Esophagus squamous epithelium (tissue), 4 donors: Measurements from ENCODE around the gene RALA.

ENCODE experiments used
- POLR2A ChIP-seq, 4 donors: fragments of 450-650 bp; IDR thresholded peaks; one replicate each; pipeline ENCODE4 v1.6.1; 2017; ENCODE audit warnings: antibody characterized with exemption in 4 of 4, mild to moderate bottlenecking in 4 of 4, moderate library complexity in 3 of 4
- TF ChIP-seq, protein P1 (sequence below), 6 experiments: fragments of 450-650 bp in 4 of 6; fragments of 200-600 bp in 2 of 6; sonication (generic) in 2 of 6; IDR thresholded peaks; one replicate each; pipeline ENCODE4 v1.5.1; 2016 to 2019; ENCODE audit warnings: antibody characterized with exemption in 6 of 6, mild to moderate bottlenecking in 4 of 6, moderate library complexity in 4 of 6

DNA sequence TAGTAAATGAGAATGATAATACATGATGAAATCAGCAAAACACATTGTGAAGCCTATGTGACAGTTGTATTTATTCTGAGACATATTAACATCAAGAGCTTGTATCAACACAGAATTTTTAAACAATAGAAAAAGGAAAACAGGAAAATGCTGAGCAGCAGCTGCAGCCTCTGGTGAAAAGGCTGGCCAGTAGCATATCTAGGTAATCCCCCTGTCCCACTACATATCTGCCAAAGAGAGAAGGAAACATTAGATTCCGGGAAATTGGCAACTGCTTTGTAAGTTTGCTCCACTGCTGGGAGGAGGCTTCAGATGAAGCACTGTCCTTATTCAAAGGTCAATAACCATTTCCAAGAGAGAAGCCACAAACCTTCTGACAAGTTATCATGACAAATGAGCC, 89.4 kb downstream of the RALA start:
- TF ChIP-seq, protein P1, sequence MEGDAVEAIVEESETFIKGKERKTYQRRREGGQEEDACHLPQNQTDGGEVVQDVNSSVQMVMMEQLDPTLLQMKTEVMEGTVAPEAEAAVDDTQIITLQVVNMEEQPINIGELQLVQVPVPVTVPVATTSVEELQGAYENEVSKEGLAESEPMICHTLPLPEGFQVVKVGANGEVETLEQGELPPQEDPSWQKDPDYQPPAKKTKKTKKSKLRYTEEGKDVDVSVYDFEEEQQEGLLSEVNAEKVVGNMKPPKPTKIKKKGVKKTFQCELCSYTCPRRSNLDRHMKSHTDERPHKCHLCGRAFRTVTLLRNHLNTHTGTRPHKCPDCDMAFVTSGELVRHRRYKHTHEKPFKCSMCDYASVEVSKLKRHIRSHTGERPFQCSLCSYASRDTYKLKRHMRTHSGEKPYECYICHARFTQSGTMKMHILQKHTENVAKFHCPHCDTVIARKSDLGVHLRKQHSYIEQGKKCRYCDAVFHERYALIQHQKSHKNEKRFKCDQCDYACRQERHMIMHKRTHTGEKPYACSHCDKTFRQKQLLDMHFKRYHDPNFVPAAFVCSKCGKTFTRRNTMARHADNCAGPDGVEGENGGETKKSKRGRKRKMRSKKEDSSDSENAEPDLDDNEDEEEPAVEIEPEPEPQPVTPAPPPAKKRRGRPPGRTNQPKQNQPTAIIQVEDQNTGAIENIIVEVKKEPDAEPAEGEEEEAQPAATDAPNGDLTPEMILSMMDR (IDR thresholded peaks at IDR 0.05), result no peak
- TF ChIP-seq POLR2A (IDR thresholded peaks at IDR 0.05), result no peak
